EH (cell line): ENCODE measurements around the gene CYB5B.
A peak's percentile ranks its signal among the peaks of the same experiment; 100 is the strongest.
"Not testable (repeated sequence)": the region's sequence is repeated elsewhere in the genome, so short reads cannot be mapped to it uniquely, and the experiment has no call there.

Experiments used
- DNase-seq: peaks from one replicate; pipeline ENCODE4 v3.0.0-alpha.2; 2015; ENCODE audit warnings: low read depth

CYB5B gene

GRCh38 chr16:69410219-69410990 is 14.0 kb upstream of the CYB5B start:
- peak; percentile 87 for DNase-seq

- DNase-seq, result no peak
Measured at GRCh38 chr16:69411064-69411985, 13.1 kb upstream of the CYB5B start.

- no peak for DNase-seq
Measured at GRCh38 chr16:69412287-69412686, 12.1 kb upstream of the CYB5B start.

GRCh38 chr16:69413045-69413664 is 11.3 kb upstream of the CYB5B start:
- no peak for DNase-seq

- DNase-seq, result peak; percentile 74
Measured at GRCh38 chr16:69417520-69418199, 6.8 kb upstream of the CYB5B start.

DNA sequence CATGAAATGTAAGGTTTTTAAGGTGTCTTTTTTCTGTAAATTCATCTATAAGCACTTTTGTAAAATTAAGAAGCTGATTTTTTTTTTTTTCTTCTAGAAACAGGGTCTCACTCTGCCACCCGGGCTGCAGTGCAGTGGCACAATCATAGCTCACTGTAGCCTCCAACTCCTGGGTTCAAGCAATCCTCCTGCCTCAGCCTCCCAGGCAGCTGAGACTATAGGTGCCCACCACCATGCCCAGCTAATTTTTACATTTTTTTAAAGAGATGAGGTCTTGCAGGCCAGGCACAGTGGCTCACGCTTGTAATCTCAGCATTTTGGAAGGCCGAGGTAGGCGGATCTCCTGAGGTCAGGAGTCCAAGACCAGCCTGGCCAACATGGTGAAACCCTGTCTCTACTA is 4.5 kb upstream of the CYB5B start:
- no peak for DNase-seq

DNA sequence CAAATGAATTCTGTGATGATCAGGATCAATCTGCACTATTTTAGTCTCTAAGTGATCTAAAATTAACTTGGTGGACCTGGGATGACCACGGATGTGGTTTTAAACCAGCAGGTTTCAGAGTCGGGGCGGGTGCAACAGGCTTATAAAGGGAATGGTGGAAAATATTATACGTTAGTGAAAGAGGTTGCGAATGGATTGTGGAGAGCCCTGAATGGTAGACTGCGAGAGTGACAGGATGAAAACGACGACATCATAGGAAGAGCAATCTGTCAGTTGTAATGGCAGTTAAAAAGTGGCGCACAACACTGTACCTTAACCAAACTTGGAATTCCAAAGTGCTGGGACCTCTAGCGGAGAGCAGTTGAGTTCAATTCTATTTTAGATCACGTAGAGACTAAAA is 1.2 kb upstream of the CYB5B start:
- DNase-seq, result no peak

GRCh38 chr16:69424935-69425784 is 741 bp downstream of the CYB5B start:
- DNase-seq, result peak; percentile 14

GRCh38 chr16:69428652-69429051 is 4.2 kb downstream of the CYB5B start:
- no peak for DNase-seq

DNA sequence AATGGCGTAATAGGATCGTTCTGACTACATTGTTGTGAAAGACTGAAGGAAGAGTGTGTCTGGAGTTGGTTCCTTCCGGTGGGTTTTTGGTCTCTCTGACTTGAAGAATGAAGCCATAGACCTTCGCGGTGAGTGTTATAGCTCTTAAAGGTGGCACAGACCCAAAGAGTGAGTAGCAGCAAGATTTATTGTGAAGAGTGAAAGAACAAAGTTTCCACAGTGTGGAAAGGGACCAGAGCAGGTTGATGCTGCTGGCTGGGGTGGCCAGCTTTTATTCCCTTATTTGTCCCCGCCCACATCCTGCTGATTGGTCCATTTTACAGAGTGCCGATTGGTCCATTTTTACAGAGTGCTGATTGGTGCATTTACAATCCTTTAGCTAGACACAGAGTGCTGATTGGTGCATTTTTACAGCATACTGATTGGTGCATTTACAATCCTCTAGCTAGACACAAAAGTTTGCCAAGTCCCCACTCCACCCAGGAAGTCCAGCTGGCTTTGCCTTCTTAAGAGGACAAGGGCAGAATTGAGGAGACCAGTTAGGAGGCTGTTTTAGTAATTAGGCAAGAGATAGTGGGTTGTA is 4.7 kb downstream of the CYB5B start:
- DNase-seq, result not testable (repeated sequence)

DNA sequence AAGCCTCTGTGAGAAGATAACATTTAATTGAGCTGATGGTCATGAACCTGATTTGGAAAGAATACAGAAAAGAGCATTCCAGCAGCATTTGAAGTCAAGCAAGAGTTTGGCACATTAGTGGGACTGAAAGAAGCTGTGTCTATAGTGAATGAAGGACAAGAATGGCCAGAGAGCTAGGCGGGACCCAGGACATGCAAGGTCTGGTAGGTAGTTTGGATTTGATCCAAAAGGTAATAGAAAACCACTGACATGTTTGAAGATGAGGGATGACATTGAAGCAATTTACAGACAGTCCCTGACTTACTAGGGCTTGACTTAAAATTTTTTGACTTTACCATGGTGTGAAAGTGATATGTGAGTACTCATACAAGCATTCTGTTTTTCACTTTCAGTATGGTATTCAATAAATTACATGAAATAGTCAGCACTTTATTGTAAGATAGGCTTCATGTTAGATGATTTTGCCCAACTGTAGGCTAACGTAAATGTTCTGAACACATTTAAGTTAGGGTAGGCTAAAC is 7.6 kb downstream of the CYB5B start:
- DNase-seq, result no peak

DNA sequence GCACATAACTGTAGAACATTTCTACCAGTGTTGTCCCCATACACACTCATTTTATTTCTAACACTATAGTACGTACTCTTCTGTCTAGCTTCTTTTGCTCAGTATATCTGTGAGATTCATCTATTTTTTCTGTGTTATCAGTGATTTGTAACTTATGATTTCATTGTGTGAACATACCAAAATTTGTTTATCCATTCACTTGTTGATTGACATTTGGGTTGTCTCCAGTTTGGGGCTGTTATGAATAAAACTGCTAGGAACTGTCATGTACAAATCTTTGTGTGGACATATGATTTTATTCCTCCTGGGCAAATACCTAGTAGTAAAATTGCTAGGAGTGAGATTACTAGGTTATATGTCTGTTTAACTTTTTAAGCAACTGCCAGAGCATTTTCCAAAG is 9.6 kb downstream of the CYB5B start:
- no peak for DNase-seq

GRCh38 chr16:69435977-69436820 is 11.8 kb downstream of the CYB5B start:
- no peak for DNase-seq

DNA sequence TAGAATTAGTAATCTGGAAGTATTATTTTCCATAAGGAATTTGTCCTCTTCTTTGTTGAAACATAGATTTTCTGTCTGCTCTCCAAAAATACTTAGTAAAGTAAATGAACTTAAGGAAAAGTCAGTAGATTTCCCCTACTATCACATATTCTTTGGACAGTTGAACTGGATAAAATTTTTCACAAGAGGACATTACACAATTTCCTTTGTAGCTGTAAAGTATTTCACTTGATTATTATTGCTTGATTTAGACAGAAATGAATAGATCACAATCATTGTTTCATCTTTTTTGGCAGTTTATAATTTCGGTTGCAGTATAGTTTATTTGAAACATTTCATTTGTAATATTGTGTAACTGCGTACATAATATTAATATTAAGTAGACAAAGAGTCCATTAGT is 12.5 kb downstream of the CYB5B start:
- DNase-seq, result no peak

- no peak for DNase-seq
Measured at GRCh38 chr16:69438465-69438864, 14.0 kb downstream of the CYB5B start.

GRCh38 chr16:69440250-69440649 is 15.8 kb downstream of the CYB5B start:
- DNase-seq, result no peak

DNA sequence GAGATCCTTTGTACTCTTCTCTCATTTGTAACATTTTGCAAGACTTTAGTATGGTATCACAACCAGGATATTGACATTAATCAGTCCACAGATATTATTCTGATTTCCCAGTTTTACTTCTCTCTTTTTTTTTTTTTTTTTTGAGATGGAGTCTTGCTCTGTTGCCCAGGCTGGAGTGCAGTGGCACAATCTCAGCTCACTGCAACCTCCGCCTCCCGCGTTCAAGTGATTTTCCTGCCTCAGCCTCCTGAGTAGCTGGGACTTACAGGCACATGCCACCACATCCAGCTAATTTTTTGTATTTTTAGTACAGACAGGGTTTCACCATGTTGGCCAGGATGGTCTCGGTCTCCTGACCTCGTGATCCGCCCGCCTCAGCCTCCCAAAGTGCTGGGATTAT is 16.6 kb downstream of the CYB5B start:
- DNase-seq, result not testable (repeated sequence)

DNA sequence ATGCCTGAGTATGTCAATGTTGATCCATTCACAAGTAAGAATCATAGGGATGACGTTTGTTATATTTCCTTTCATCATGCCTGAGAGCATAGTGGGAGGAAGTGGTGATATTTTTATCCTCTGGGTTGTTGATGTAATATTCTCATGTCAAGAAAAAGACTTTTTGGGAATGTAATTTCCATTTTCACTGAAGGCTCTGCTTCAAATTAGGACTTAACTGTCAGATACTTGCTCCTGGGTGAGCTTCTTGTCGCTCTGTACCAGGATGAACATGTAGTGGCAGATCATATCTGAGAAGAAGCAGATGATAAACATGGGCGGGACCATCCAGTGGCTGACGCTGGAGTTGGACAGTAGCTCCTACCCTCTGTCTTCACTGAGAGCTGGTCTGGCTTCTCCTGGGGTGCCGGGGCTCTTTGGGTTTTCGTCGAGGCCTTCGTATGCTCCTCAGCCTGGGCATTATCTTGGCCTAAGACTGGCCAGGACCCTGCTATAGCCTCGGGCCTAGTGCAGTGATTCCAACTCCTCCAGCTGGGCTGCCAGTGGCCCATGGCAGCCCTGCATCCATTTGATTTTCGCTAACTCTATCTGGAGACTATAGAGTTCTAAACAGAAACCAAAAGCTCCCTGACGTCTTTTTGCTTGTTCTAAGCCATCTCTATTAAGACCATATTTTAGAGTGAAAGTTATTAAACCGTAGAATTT is 19.7 kb downstream of the CYB5B start:
- peak; percentile 67 for DNase-seq
